Forelimb muscle (tissue), 1 donor: ENCODE data around the gene FEM1C. TPM values are rescaled to one million over a fixed set of nuclear protein-coding genes. Genes with fewer than 3 reads are reported as not detected.

ENCODE experiments used
- DNase-seq: peaks from one replicate; pipeline ENCODE4 v3.0.0-alpha.2; 2013; ENCODE audit warnings: low read depth
- polyA plus RNA-seq: library from polyadenylated mRNA; unstranded; fragments of 120-200 nt; gene quantifications from one replicate; pipeline ENCODE4 v1.2.1, GENCODE V29; 2013; ENCODE audit not compliant: insufficient read length

The FEM1C gene
- polyA plus RNA-seq, 1 donor = 24.4 TPM

DNA sequence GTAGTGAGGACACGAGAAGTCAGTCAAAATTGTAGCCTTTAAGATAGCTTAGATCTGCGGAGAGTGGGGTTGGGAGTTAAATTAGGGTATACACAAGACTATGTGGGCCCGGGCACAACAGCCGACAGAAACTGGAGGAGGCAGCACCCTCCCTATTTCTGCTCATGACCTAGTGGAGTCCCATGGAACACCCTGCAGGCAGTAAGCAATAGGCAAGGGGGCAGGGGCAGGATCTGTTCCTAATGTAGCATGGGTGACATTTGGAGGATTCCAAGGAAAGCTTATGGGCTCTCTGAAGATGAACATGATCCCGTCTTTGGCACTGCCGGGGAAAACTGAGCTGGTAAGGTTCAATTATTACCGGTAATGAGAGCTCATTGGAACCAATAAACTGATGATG lies 67.0 kb downstream of the FEM1C start:
- no peak for DNase-seq

- DNase-seq = no peak
Observed at GRCh38 chr5:115475788-115476187, 68.8 kb downstream of the FEM1C start.

- DNase-seq = no peak
Observed at GRCh38 chr5:115472271-115473025, 72.1 kb downstream of the FEM1C start.

- no peak for DNase-seq
Observed at GRCh38 chr5:115471345-115472063, 73.1 kb downstream of the FEM1C start.

GRCh38 chr5:115470921-115471320 lies 73.7 kb downstream of the FEM1C start:
- DNase-seq = no peak

Other genes with a start within 250 kb of the FEM1C start
- gene CCDC112, start 248.1 kb downstream of the FEM1C start, polyA plus RNA-seq = 9.8 TPM
- 5.4 TPM for gene TICAM2, start 57.7 kb upstream of the FEM1C start, polyA plus RNA-seq
- gene TMED7, start 81.3 kb upstream of the FEM1C start, polyA plus RNA-seq = 58.9 TPM